ENCODE data around the gene STARD3. TPM values are rescaled to one million over a fixed set of nuclear protein-coding genes. Genes with fewer than 3 reads are reported as not detected.
"Not testable (repeated sequence)": the region's sequence is repeated elsewhere in the genome, so short reads cannot be mapped to it uniquely, and the experiment has no call there.

STARD3 gene
- total RNA-seq: 10 to 100 TPM; 56.1 to 56.8 TPM

DNA sequence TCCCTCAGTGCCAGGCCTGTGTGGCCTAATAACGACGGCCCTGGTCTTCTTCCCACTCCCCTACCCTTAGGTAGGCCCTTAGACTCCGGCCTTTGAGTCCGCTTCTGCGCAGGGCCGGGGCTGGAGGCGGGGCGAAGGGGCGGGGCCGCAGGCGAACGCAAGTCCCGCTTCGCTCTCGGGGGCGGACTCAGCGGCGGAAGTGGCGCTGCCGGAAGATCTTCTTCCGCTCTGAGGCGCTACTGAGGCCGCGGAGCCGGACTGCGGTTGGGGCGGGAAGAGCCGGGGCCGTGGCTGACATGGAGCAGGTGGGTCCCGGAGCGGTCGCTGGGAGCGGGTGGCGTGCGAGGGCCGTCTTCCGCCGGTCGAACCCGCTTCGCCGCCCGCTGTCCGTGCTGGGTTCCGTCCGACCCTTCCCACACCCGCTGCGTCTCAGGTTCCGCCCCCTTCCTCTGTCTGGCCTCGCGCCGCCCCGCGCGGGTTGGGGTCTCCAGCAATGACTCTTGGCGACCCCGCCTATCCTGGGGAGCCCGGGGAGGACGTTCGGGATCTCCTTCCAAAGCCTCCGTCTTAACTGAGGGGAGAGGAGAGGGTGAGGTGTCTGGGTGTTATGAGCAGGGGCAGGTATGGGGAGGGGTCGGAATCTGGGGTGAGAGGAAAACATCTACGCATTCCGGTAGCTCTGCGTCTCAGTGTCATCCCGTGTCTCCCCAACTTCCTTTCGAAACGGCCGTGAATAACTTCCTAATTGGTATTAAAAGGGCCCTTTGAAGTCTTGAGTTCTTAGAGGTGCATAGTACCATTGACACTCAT, at the start of gene STARD3:
Gene STARD3 (plus strand): TSS at position 218 of the 810 bp plus-strand sequence. CDS start 16,388 bp downstream, outside the sequence.
- intact Hi-C loops (cut with micrococcal nuclease): loop anchor here (1.0 to 10.0 kb wide), 5 partner anchors 50 to 468 kb away; partner anchors contain the start of genes LRRC3C, MIEN1, NR1D1 and ORMDL3
- peak; percentile 94 for DNase-seq
- no peaks in the 10 kb centered on the region for H3K36me3 Mint-ChIP-seq (ENCODE audit: low read depth)
- H3K4me3 Mint-ChIP-seq: peak within 1 kb of the TSS; percentile 92
- H3K9me3 Mint-ChIP-seq: no peaks in the 10 kb centered on the region
- H3K27ac Mint-ChIP-seq: peak within 1 kb of the TSS; percentile 93
- peaks cover 49% of the 10 kb centered on the region for H3K4me1 Mint-ChIP-seq (ENCODE audit: low read depth)
- CTCF ChIA-PET: interaction anchor here (0.6 to 11.7 kb wide), 5 partner anchors 9 to 17 kb away, joined by 3 to 213 read pairs (median 5); no protein-coding TSS in a partner anchor
- H3K27me3 Mint-ChIP-seq (ENCODE audit: low read depth): no peaks in the 10 kb centered on the region

- H3K36me3 Mint-ChIP-seq (ENCODE audit: low read depth); H3K4me1 Mint-ChIP-seq (ENCODE audit: low read depth); intact Hi-C loops (cut with micrococcal nuclease); H3K27ac Mint-ChIP-seq; H3K9me3 Mint-ChIP-seq; DNase-seq; H3K4me3 Mint-ChIP-seq: not testable (repeated sequence)
- CTCF ChIA-PET: interaction anchor here (1.2 to 2.1 kb wide), 2 partner anchors 30 to 45 kb away, joined by 3 to 4 read pairs; no protein-coding TSS in a partner anchor
- peaks cover 29% of the 10 kb centered on the region for H3K27me3 Mint-ChIP-seq (ENCODE audit: low read depth)
These were observed 46.8 kb upstream of the STARD3 start for GRCh38 chr17:39590180-39590579.

- Mint-ChIP-seq H3K4me3 (no peak overlapping the region), H3K36me3 (ENCODE audit: low read depth) (no peaks in the 10 kb centered on the region), H3K27me3 (ENCODE audit: low read depth) (peaks cover 45% of the 10 kb centered on the region), H3K9me3 (no peaks in the 10 kb centered on the region), H3K4me1 (ENCODE audit: low read depth) (peaks cover 7% of the 10 kb centered on the region), H3K27ac (no peak overlapping the region)
- intact Hi-C loops (cut with micrococcal nuclease): no loop called here
- peak; percentile 59 for DNase-seq
- CTCF ChIA-PET: interaction anchor here (0.7 kb wide), 1 partner anchor 28 kb away, joined by 5 read pairs; no protein-coding TSS in a partner anchor
These were observed 44.7 kb upstream of the STARD3 start for GRCh38 chr17:39591958-39592954.

GRCh38 chr17:39593371-39593770, 43.6 kb upstream of the STARD3 start:
- H3K9me3 Mint-ChIP-seq: no peaks in the 10 kb centered on the region
- H3K27me3 Mint-ChIP-seq (ENCODE audit: low read depth): peaks cover 55% of the 10 kb centered on the region
- H3K36me3 Mint-ChIP-seq (ENCODE audit: low read depth): no peaks in the 10 kb centered on the region
- intact Hi-C loops (cut with micrococcal nuclease): no loop called here
- CTCF ChIA-PET: interaction anchor here (0.6 kb wide), 2 partner anchors 434 to 492 kb away, joined by 3 to 5 read pairs; no protein-coding TSS in a partner anchor
- H3K4me1 Mint-ChIP-seq (ENCODE audit: low read depth): peaks cover 16% of the 10 kb centered on the region
- no peak overlapping the region for H3K4me3 Mint-ChIP-seq
- no peak for DNase-seq
- H3K27ac Mint-ChIP-seq: no peak overlapping the region

GRCh38 chr17:39595294-39595693, 41.6 kb upstream of the STARD3 start:
- no peak for DNase-seq
- Mint-ChIP-seq H3K4me3 (no peak overlapping the region), H3K4me1 (ENCODE audit: low read depth) (peaks cover 26% of the 10 kb centered on the region), H3K27me3 (ENCODE audit: low read depth) (peaks cover 67% of the 10 kb centered on the region), H3K27ac (no peak overlapping the region), H3K36me3 (ENCODE audit: low read depth) (no peaks in the 10 kb centered on the region), H3K9me3 (no peaks in the 10 kb centered on the region)
- CTCF ChIA-PET: interaction anchor here (1.3 kb wide), 1 partner anchor 27 kb away, joined by 3 read pairs; no protein-coding TSS in a partner anchor
- intact Hi-C loops (cut with micrococcal nuclease): no loop called here

GRCh38 chr17:39595928-39596510, 40.9 kb upstream of the STARD3 start:
- Mint-ChIP-seq H3K36me3 (ENCODE audit: low read depth) (no peaks in the 10 kb centered on the region), H3K27me3 (ENCODE audit: low read depth) (peaks cover 73% of the 10 kb centered on the region), H3K4me1 (ENCODE audit: low read depth) (peaks cover 26% of the 10 kb centered on the region), H3K27ac (no peak overlapping the region), H3K4me3 (no peak overlapping the region), H3K9me3 (no peaks in the 10 kb centered on the region)
- CTCF ChIA-PET: interaction anchor here (1.3 kb wide), 1 partner anchor 26 kb away, joined by 3 read pairs; no protein-coding TSS in a partner anchor
- intact Hi-C loops (cut with micrococcal nuclease): no loop called here
- DNase-seq: no peak

GRCh38 chr17:39596543-39597267, 40.2 kb upstream of the STARD3 start:
- no peaks in the 10 kb centered on the region for H3K9me3 Mint-ChIP-seq
- H3K36me3 Mint-ChIP-seq (ENCODE audit: low read depth): no peaks in the 10 kb centered on the region
- peaks cover 74% of the 10 kb centered on the region for H3K27me3 Mint-ChIP-seq (ENCODE audit: low read depth)
- H3K4me3 Mint-ChIP-seq: no peak overlapping the region
- DNase-seq: no peak
- intact Hi-C loops (cut with micrococcal nuclease): no loop called here
- CTCF ChIA-PET: interaction anchor here (1.3 kb wide), 1 partner anchor 25 kb away, joined by 3 read pairs; no protein-coding TSS in a partner anchor
- H3K4me1 Mint-ChIP-seq (ENCODE audit: low read depth): peaks cover 26% of the 10 kb centered on the region
- H3K27ac Mint-ChIP-seq: no peak overlapping the region

DNA sequence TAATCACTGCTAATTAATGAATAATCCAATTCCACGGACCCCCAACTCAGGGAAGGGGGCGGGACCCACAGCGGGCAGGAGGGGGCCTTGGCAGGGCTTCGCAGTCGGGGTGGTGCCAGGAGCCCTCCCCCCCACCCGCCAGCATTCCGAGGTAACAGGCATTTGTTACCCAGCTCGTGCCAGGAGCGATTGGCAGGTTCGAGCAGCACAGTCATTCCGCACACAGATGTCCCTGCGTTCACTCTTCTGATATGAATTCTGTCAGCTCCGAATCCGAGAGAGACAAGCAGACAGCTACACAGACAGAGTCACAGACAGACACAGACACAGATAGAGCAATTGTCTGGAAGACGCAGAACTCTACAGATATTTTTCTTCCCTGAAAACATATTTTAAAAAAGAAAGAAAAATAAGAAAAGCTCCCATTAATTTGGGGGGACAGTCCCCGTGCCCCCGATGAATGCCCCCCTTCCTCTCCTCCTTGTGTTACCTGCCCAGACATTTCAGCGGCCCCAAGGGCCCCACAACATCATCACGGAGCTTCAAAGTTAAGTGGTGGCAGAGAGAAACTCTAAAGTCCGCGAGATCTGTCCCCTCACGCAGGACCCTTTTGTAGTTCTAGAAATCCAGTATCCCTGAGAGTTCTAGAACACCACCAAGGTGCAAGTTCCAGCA, 39.4 kb upstream of the STARD3 start:
- no peaks in the 10 kb centered on the region for H3K36me3 Mint-ChIP-seq (ENCODE audit: low read depth)
- intact Hi-C loops (cut with micrococcal nuclease): no loop called here
- H3K4me3 Mint-ChIP-seq: no peak overlapping the region
- peaks cover 26% of the 10 kb centered on the region for H3K4me1 Mint-ChIP-seq (ENCODE audit: low read depth)
- H3K9me3 Mint-ChIP-seq: no peaks in the 10 kb centered on the region
- peaks cover 79% of the 10 kb centered on the region for H3K27me3 Mint-ChIP-seq (ENCODE audit: low read depth)
- no peak overlapping the region for H3K27ac Mint-ChIP-seq
- CTCF ChIA-PET: interaction anchor here (0.6 to 0.8 kb wide), 2 partner anchors 23 to 249 kb away, joined by 3 read pairs; no protein-coding TSS in a partner anchor
- DNase-seq: no peak

DNA sequence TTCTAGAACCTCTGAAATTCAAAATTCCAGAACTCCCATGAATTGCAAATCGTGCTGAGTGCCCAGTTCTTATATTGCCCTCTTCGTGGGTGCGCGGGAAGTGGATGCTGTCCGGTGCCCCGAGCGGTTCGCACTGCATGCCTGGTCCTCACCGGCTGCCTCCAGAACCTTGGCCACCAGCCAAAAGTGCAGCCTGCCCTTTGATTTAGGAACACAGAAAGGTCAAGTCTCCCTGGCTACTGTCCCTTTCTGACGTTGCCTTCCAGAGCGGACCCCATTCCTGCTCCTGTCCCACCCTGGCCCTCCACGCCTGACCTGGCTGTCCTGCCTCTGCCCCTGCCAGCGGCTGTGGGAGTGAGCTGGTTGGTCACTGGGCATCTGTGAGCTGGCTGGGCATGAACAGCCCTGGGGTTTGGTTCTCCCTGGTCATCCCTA, 38.9 kb upstream of the STARD3 start:
- CTCF ChIA-PET: interaction anchor here (0.6 to 0.8 kb wide), 2 partner anchors 22 to 248 kb away, joined by 3 read pairs; no protein-coding TSS in a partner anchor
- H3K27ac Mint-ChIP-seq: no peak overlapping the region

GRCh38 chr17:39598630-39599003, 38.3 kb upstream of the STARD3 start:
- H3K9me3 Mint-ChIP-seq: no peaks in the 10 kb centered on the region
- no peaks in the 10 kb centered on the region for H3K36me3 Mint-ChIP-seq (ENCODE audit: low read depth)
- no peak overlapping the region for H3K4me3 Mint-ChIP-seq

More for the DNA sequence above, 38.9 kb upstream of the STARD3 start:
- Mint-ChIP-seq H3K36me3 (ENCODE audit: low read depth) (no peaks in the 10 kb centered on the region), H3K4me3 (no peak overlapping the region), H3K27me3 (ENCODE audit: low read depth) (peaks cover 83% of the 10 kb centered on the region), H3K9me3 (no peaks in the 10 kb centered on the region), H3K4me1 (ENCODE audit: low read depth) (peaks cover 26% of the 10 kb centered on the region)
- intact Hi-C loops (cut with micrococcal nuclease): no loop called here
- no peak for DNase-seq

More at GRCh38 chr17:39598630-39599003, 38.3 kb upstream of the STARD3 start:
- Mint-ChIP-seq H3K27me3 (ENCODE audit: low read depth) (peaks cover 84% of the 10 kb centered on the region), H3K27ac (no peak overlapping the region), H3K4me1 (ENCODE audit: low read depth) (peaks cover 27% of the 10 kb centered on the region)
- CTCF ChIA-PET: no interaction called here
- intact Hi-C loops (cut with micrococcal nuclease): no loop called here
- no peak for DNase-seq

All from activated naive CD4-positive, alpha-beta T cell treated with anti-CD3 and anti-CD28 coated beads for 36 hours (primary cell).